B cell (primary cell): ENCODE measurements around the gene USH2A. TPM values are rescaled to one million over a fixed set of nuclear protein-coding genes. Genes with fewer than 3 reads are reported as not detected.

Source experiments
- ATAC-seq: fragments of 200-7000 bp; cut with Tn5 transposase; one replicate; pipeline ENCODE4 v1.10.0; 2021; ENCODE audit warnings: low read depth, mild to moderate bottlenecking, moderate number of reproducible peaks, moderate library complexity
- CTCF ChIA-PET: fragments of 350-600 bp; sonication (Branson Sonifier 250); formaldehyde crosslinking; loops from one replicate; lab custom pipeline; 2021; ENCODE audit warnings: antibody characterized with exemption, inconsistent platforms; lab: Charles Lee
- POLR2A ChIA-PET: fragments of 350-600 bp; sonication (Branson Sonifier 250); formaldehyde crosslinking; loops from one replicate; lab custom pipeline; 2021; ENCODE audit warnings: antibody characterized with exemption; lab: Charles Lee
- DNase-seq: peaks from one replicate; pipeline ENCODE4 v3.0.0; 2013
- H2AFZ ChIP-seq: 2 replicates; pipeline ENCODE4 v1.6.1; 2012; ENCODE audit warnings: mild to moderate bottlenecking, low read depth, low read length; ENCODE audit not compliant: insufficient read depth, poor library complexity, severe bottlenecking
- H3K27ac ChIP-seq, 2 donors: 1 replicate in 1 of 2; 2 replicates in 1 of 2; pipeline ENCODE4 v1.5.1; 2012 to 2013; ENCODE audit warnings: low read length in 2 of 2, mild to moderate bottlenecking in 2 of 2, moderate library complexity in 1 of 2
- H3K27me3 ChIP-seq, 4 experiments: fragments of 200-600 bp in 1 of 4; sonication (generic) in 1 of 4; replicated peaks in 1 of 4; 1 replicate in 2 of 4; 2 replicates in 2 of 4; pipeline versions ENCODE4 v1.6.1 to v1.7.0; 2013 to 2016; ENCODE audit warnings: low read length in 3 of 4, mild to moderate bottlenecking in 2 of 4, mixed read lengths in 1 of 4, moderate library complexity in 1 of 4; ENCODE audit not compliant: insufficient read depth in 4 of 4, control insufficient read depth in 3 of 4; ENCODE audit errors: control extremely low read depth in 1 of 4
- H3K36me3 ChIP-seq, 2 experiments: replicated peaks in 1 of 2; 1 replicate in 1 of 2; 2 replicates in 1 of 2; pipeline versions ENCODE4 v1.6.1 to v1.7.1; 2013; ENCODE audit warnings: low read length in 1 of 2; ENCODE audit not compliant: insufficient read depth in 2 of 2, control insufficient read depth in 1 of 2; ENCODE audit errors: control extremely low read depth in 1 of 2, extremely low read depth in 1 of 2
- H3K4me1 ChIP-seq, 2 donors: fragments of 200-600 bp in 1 of 2; sonication (generic) in 1 of 2; 1 replicate in 1 of 2; 2 replicates in 1 of 2; pipeline versions ENCODE4 v1.5.1 to v1.6.1; 2013 to 2017; ENCODE audit warnings: low read length in 2 of 2; ENCODE audit not compliant: control insufficient read depth in 2 of 2, insufficient read depth in 2 of 2
- H3K4me2 ChIP-seq: replicated peaks from 2 replicates; pipeline ENCODE3; 2012; ENCODE audit warnings: mild to moderate bottlenecking, low read depth, low read length; ENCODE audit not compliant: poor library complexity, severe bottlenecking
- H3K4me3 ChIP-seq, 5 experiments: fragments of 200-600 bp in 1 of 5; sonication (generic) in 1 of 5; 1 replicate in 3 of 5; 2 replicates in 2 of 5; pipeline versions ENCODE4 v1.5.1 to v1.7.0; 2011 to 2016; ENCODE audit warnings: low read length in 4 of 5, mild to moderate bottlenecking in 4 of 5, low read depth in 2 of 5, control low read depth in 1 of 5, moderate library complexity in 1 of 5; ENCODE audit not compliant: insufficient read depth in 1 of 5; ENCODE audit errors: control extremely low read depth in 1 of 5, extremely low read depth in 1 of 5
- H3K79me2 ChIP-seq: fragments of 200-600 bp; sonication (generic); one replicate; pipeline ENCODE4 v1.6.0; 2016; ENCODE audit warnings: low read length; ENCODE audit not compliant: control insufficient read depth, insufficient read depth
- H3K9ac ChIP-seq: fragments of 200-600 bp; sonication (generic); 2 replicates; pipeline ENCODE4 v1.6.1; 2017; ENCODE audit warnings: mild to moderate bottlenecking, low read length, moderate library complexity
- H3K9me3 ChIP-seq, 3 donors: one replicate each; pipeline versions ENCODE4 v1.6.1 to v1.7.1; 2013; ENCODE audit warnings: low read length in 2 of 3; ENCODE audit not compliant: control insufficient read depth in 2 of 3, insufficient read depth in 1 of 3; ENCODE audit errors: control extremely low read depth in 1 of 3
- H4K20me1 ChIP-seq: 2 replicates; pipeline ENCODE4 v1.6.0; 2012; ENCODE audit warnings: mild to moderate bottlenecking, low read length; ENCODE audit not compliant: insufficient read depth, control insufficient read depth, poor library complexity, severe bottlenecking
- H3K27ac Mint-ChIP-seq: one replicate; pipeline ENCODE4 v1.8.0; 2021; ENCODE audit warnings: mixed read lengths
- H3K27me3 Mint-ChIP-seq: one replicate; pipeline ENCODE4 v1.8.0; 2021; ENCODE audit warnings: mixed read lengths
- H3K4me1 Mint-ChIP-seq: one replicate; pipeline ENCODE4 v1.8.0; 2021; ENCODE audit warnings: mixed read lengths
- H3K4me3 Mint-ChIP-seq: one replicate; pipeline ENCODE4 v1.8.0; 2021; ENCODE audit warnings: mixed read lengths
- H3K9me3 Mint-ChIP-seq: one replicate; pipeline ENCODE4 v1.8.0; 2022; ENCODE audit warnings: mixed read lengths; ENCODE audit not compliant: insufficient read depth
- EZH2 ChIP-seq: IDR thresholded peaks from 2 replicates; pipeline ENCODE4 v1.6.1; 2012; ENCODE audit warnings: borderline replicate concordance, low read depth, mild to moderate bottlenecking, moderate library complexity, low read length; ENCODE audit not compliant: insufficient read depth, poor library complexity, severe bottlenecking
- WGBS: methylation state at CpG from one replicate; pipeline ENCODE4 v1.1.5; 2013; ENCODE audit warnings: missing lambda C conversion rate; ENCODE audit not compliant: insufficient coverage; 5-methylcytosine and 5-hydroxymethylcytosine counted together
- intact Hi-C: fragments of 100-400 bp; cut with micrococcal nuclease; formaldehyde crosslinking; loops from one replicate; pipeline ENCODE4 v1.10.0; 2022
- polyA plus RNA-seq: library from polyadenylated mRNA; depleted of rRNA; stranded (reverse); fragments of >200 nt; gene quantifications from 2 replicates; pipeline ENCODE4 v1.2.3, GENCODE V29; 2012
- total RNA-seq, 2 donors: library from RNA; stranded (reverse); fragments of 120-200 nt in 1 of 2; gene quantifications; 1 replicate in 1 of 2; 2 replicates in 1 of 2; pipeline versions ENCODE4 v1.2.3 to v1.2.4, GENCODE V29; 2013 to 2022
- TF ChIP-seq, protein P1 (sequence below): fragments of 200-600 bp; IDR thresholded peaks from one replicate; pipeline ENCODE4 v1.8.0; 2022; ENCODE audit warnings: antibody characterized with exemption, mild to moderate bottlenecking

The USH2A gene
- total and polyA plus RNA-seq, 2 donors (not counting 1 experiment from before 2014, with no cell fraction given): 0.01 TPM; not detected in 1

GRCh38 chr1:215765833-215766232 is 657.4 kb downstream of the USH2A start:
- no peaks in the 10 kb centered on the region for H3K27me3 ChIP-seq
- H3K4me1 Mint-ChIP-seq: no peaks in the 10 kb centered on the region
- H3K36me3 ChIP-seq: no peaks in the 10 kb centered on the region
- ATAC-seq: no peak
- H3K9ac ChIP-seq: no peak overlapping the region
- TF ChIP-seq, protein P1, sequence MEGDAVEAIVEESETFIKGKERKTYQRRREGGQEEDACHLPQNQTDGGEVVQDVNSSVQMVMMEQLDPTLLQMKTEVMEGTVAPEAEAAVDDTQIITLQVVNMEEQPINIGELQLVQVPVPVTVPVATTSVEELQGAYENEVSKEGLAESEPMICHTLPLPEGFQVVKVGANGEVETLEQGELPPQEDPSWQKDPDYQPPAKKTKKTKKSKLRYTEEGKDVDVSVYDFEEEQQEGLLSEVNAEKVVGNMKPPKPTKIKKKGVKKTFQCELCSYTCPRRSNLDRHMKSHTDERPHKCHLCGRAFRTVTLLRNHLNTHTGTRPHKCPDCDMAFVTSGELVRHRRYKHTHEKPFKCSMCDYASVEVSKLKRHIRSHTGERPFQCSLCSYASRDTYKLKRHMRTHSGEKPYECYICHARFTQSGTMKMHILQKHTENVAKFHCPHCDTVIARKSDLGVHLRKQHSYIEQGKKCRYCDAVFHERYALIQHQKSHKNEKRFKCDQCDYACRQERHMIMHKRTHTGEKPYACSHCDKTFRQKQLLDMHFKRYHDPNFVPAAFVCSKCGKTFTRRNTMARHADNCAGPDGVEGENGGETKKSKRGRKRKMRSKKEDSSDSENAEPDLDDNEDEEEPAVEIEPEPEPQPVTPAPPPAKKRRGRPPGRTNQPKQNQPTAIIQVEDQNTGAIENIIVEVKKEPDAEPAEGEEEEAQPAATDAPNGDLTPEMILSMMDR: no peak
- TF ChIP-seq EZH2: no peak
- ChIA-PET CTCF (no interaction called here), POLR2A (no interaction called here)
- no peak for DNase-seq
- no peaks in the 10 kb centered on the region for H4K20me1 ChIP-seq
- H3K4me1 ChIP-seq: no peaks in the 10 kb centered on the region
- intact Hi-C loops: no loop called here
- H2AFZ ChIP-seq: no peak overlapping the region
- WGBS: no CpG with 5 or more reads among the region's 1 CpG
- H3K9me3 ChIP-seq: no peaks in the 10 kb centered on the region
- H3K27ac ChIP-seq: no peak overlapping the region
- H3K9me3 Mint-ChIP-seq: peaks cover 2% of the 10 kb centered on the region
- no peak overlapping the region for H3K4me2 ChIP-seq
- no peak overlapping the region for H3K27ac Mint-ChIP-seq
- H3K27me3 Mint-ChIP-seq: no peaks in the 10 kb centered on the region
- H3K4me3 ChIP-seq: no peak overlapping the region
- no peak overlapping the region for H3K4me3 Mint-ChIP-seq
- no peaks in the 10 kb centered on the region for H3K79me2 ChIP-seq

DNA sequence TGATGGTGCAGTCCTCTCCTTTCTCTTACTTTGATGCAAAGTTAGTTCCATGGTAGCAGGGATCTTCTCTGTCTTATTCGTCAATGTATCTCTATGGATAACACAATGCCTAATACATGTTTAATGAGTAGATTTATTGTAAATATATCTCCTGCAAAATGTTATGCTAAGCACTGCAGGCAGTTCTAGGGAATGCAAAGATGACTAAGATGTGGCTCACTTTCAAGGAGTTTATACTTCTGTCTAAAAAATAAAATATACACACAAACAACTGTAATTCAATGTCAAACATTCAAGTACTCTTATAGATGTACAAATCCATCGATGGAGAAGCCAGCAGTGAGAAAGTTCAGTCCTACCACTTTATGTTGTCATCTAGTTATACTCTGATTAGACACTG is 661.8 kb downstream of the USH2A start:
- no peaks in the 10 kb centered on the region for H4K20me1 ChIP-seq
- H3K4me1 Mint-ChIP-seq: no peaks in the 10 kb centered on the region
- H3K9ac ChIP-seq: no peak overlapping the region
- no CpG with 5 or more reads among the region's 2 CpGs for WGBS
- H3K79me2 ChIP-seq: no peaks in the 10 kb centered on the region
- intact Hi-C loops: no loop called here
- no peak overlapping the region for H3K27ac ChIP-seq
- no peaks in the 10 kb centered on the region for H3K4me1 ChIP-seq
- peaks cover 2% of the 10 kb centered on the region for H3K9me3 Mint-ChIP-seq
- no peak overlapping the region for H3K4me3 Mint-ChIP-seq
- DNase-seq: no peak
- no peaks in the 10 kb centered on the region for H3K36me3 ChIP-seq
- POLR2A ChIA-PET: no interaction called here
- no peak for ATAC-seq
- H3K4me3 ChIP-seq: no peak overlapping the region
- TF ChIP-seq, protein P1: no peak
- TF ChIP-seq EZH2: no peak
- H3K4me2 ChIP-seq: no peak overlapping the region
- no peaks in the 10 kb centered on the region for H3K27me3 ChIP-seq
- CTCF ChIA-PET: no interaction called here
- no peaks in the 10 kb centered on the region for H3K9me3 ChIP-seq
- H3K27me3 Mint-ChIP-seq: no peaks in the 10 kb centered on the region
- no peak overlapping the region for H3K27ac Mint-ChIP-seq
- H2AFZ ChIP-seq: no peak overlapping the region
